ENCODE data around the gene SDHB. TPM values are rescaled to one million over a fixed set of nuclear protein-coding genes. Genes with fewer than 3 reads are reported as not detected.
A peak's percentile ranks its signal among the peaks of the same experiment; 100 is the strongest.

SDHB gene
- total and polyA plus RNA-seq, 9 of the 15 experiments (the other 6 are each of a cell fraction or from before 2014, with no cell fraction given), result 207 to 554 (median 365) TPM

DNA sequence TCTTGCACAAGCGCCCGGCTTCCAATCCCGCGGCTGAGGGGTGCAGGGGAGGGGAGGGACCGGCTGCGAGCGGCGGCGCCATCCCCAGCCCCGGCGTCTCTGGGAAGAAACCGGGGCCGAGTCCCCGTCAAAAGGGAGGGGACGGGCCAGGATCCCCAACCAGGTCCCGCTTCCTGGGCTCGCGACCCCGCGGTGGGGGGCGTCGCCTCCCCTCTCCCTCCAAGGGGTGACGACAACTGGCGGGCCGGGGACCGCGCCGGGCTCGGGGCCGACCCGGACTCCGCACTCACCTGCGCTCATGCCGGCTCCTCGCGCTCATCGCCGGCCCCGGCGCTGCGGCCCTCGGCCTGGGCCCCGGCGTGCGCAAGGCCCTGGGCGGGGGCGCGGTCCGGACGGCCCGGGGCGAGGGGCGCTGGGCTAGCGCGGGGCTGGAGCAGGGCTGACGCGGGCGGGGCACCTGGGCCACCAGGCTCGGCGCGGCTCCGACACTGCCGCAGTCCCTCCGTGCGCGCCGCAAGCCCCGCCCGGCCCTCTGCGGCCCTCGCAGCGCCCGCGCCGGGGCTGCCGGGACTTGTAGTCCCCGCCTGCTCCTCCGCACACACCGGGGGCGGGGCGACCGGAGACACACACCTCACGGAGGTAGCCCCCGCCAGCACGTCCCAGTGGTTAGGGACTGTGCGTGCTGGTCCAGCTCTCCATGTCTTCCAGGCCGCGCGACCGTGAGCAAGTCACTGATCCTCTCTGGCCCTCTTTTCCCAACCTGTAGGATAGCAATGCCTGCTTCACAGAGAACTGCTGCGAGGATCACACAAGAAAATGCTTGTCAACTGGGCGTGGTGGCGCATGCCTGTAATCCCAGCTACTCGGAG lies 42.2 kb downstream of the SDHB start, which contains the start of gene ATP13A2 (continued):
- TF ChIP-seq, protein P1, sequence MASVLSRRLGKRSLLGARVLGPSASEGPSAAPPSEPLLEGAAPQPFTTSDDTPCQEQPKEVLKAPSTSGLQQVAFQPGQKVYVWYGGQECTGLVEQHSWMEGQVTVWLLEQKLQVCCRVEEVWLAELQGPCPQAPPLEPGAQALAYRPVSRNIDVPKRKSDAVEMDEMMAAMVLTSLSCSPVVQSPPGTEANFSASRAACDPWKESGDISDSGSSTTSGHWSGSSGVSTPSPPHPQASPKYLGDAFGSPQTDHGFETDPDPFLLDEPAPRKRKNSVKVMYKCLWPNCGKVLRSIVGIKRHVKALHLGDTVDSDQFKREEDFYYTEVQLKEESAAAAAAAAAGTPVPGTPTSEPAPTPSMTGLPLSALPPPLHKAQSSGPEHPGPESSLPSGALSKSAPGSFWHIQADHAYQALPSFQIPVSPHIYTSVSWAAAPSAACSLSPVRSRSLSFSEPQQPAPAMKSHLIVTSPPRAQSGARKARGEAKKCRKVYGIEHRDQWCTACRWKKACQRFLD (CRISPR knock-in tag; IDR thresholded peaks at IDR 0.05), result peak; percentile 49; the same call in 1 of the 2 replicates
- no peak; the same call in 1 of the 2 replicates for TF ChIP-seq ZNF766 (CRISPR knock-in tag; conservative IDR thresholded peaks at IDR 0.05)
- TF ChIP-seq CXXC5 (CRISPR knock-in tag; IDR thresholded peaks at IDR 0.05), result peak; percentile 99
- TF ChIP-seq SIX5 (IDR thresholded peaks at IDR 0.05; ENCODE audit: borderline replicate concordance in 1 of 2, insufficient read depth in 1 of 2, low read depth in 1 of 2, low read length in 2 of 2), result peak; percentile 86 to 88
- TF ChIP-seq ZFX (CRISPR knock-in tag; IDR thresholded peaks at IDR 0.05), result peak; percentile 72
- TF ChIP-seq CCNT2 (IDR thresholded peaks at IDR 0.05; ENCODE audit: borderline replicate concordance, extremely low read depth, insufficient read length, low read depth, low read length), result peak; percentile 74
- no peak for TF ChIP-seq HDAC2 (IDR thresholded peaks at IDR 0.05)
- no peak for TF ChIP-seq FUS (optimal IDR thresholded peaks at IDR 0.05; ENCODE audit: low read depth, low read length)
- peak; percentile 84 for TF ChIP-seq CREB1 (IDR thresholded peaks at IDR 0.05)
- peak; percentile 72; the same call in 1 of the 2 replicates for TF ChIP-seq CREB1 (CRISPR knock-in tag; IDR thresholded peaks at IDR 0.05)
- TF ChIP-seq NR2C2 (CRISPR knock-in tag; IDR thresholded peaks at IDR 0.05), result peak; percentile 69
- peak; percentile 60; the same call in 1 of the 2 replicates for TF ChIP-seq NR2C2 (tag; IDR thresholded peaks at IDR 0.05)
- TF ChIP-seq, protein P2, sequence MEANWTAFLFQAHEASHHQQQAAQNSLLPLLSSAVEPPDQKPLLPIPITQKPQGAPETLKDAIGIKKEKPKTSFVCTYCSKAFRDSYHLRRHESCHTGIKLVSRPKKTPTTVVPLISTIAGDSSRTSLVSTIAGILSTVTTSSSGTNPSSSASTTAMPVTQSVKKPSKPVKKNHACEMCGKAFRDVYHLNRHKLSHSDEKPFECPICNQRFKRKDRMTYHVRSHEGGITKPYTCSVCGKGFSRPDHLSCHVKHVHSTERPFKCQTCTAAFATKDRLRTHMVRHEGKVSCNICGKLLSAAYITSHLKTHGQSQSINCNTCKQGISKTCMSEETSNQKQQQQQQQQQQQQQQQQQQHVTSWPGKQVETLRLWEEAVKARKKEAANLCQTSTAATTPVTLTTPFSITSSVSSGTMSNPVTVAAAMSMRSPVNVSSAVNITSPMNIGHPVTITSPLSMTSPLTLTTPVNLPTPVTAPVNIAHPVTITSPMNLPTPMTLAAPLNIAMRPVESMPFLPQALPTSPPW (CRISPR knock-in tag; IDR thresholded peaks at IDR 0.05), result peak; percentile 85
- TF ChIP-seq, protein P3, sequence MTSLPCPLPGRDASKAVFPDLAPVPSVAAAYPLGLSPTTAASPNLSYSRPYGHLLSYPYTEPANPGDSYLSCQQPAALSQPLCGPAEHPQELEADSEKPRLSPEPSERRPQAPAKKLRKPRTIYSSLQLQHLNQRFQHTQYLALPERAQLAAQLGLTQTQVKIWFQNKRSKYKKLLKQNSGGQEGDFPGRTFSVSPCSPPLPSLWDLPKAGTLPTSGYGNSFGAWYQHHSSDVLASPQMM (CRISPR knock-in tag; IDR thresholded peaks at IDR 0.05), result no peak
- TF ChIP-seq, protein P4, sequence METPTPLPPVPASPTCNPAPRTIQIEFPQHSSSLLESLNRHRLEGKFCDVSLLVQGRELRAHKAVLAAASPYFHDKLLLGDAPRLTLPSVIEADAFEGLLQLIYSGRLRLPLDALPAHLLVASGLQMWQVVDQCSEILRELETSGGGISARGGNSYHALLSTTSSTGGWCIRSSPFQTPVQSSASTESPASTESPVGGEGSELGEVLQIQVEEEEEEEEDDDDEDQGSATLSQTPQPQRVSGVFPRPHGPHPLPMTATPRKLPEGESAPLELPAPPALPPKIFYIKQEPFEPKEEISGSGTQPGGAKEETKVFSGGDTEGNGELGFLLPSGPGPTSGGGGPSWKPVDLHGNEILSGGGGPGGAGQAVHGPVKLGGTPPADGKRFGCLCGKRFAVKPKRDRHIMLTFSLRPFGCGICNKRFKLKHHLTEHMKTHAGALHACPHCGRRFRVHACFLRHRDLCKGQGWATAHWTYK (CRISPR knock-in tag; IDR thresholded peaks at IDR 0.05), result 0 out of 2 replicates have a peak, but pooled peaks have one; percentile 65
- TF ChIP-seq, protein P5, sequence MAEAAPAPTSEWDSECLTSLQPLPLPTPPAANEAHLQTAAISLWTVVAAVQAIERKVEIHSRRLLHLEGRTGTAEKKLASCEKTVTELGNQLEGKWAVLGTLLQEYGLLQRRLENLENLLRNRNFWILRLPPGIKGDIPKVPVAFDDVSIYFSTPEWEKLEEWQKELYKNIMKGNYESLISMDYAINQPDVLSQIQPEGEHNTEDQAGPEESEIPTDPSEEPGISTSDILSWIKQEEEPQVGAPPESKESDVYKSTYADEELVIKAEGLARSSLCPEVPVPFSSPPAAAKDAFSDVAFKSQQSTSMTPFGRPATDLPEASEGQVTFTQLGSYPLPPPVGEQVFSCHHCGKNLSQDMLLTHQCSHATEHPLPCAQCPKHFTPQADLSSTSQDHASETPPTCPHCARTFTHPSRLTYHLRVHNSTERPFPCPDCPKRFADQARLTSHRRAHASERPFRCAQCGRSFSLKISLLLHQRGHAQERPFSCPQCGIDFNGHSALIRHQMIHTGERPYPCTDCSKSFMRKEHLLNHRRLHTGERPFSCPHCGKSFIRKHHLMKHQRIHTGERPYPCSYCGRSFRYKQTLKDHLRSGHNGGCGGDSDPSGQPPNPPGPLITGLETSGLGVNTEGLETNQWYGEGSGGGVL (CRISPR knock-in tag; IDR thresholded peaks at IDR 0.05), result no peak
- TF ChIP-seq ZBTB17 (CRISPR knock-in tag; IDR thresholded peaks at IDR 0.05), result peak; percentile 61; the same call in 1 of the 2 replicates
- TF ChIP-seq SMAD4 (CRISPR knock-in tag; conservative IDR thresholded peaks at IDR 0.05), result peak; percentile 28; the same call in 1 of the 2 replicates
- TF ChIP-seq CHD1 (IDR thresholded peaks at IDR 0.05; ENCODE audit: low read length), result peak; percentile 26
